ENCODE results near the gene SAE1. TPM values are rescaled to one million over a fixed set of nuclear protein-coding genes. Genes with fewer than 3 reads are reported as not detected.

SAE1 gene
- polyA plus RNA-seq, 3 donors, result 28.3 to 54.2 (median 46.5) TPM

- Histone ChIP-seq H3K4me2 (replicated peaks; ENCODE audit: extremely low read depth, low read length, poor library complexity, severe bottlenecking) (no peak overlapping the region), H3K9me3 (replicated peaks in 1 of 2; ENCODE audit: control insufficient read depth in 1 of 2, insufficient read depth in 1 of 2, low read length in 2 of 2) (no peaks in the 10 kb centered on the region), H3K4me3 (replicated peaks in 1 of 3; ENCODE audit: low read depth in 2 of 3, low read length in 3 of 3) (no peak overlapping the region), H3K27me3 (ENCODE audit: control insufficient read depth in 2 of 2, insufficient read depth in 2 of 2, low read length in 2 of 2) (no peaks in the 10 kb centered on the region), H3K4me1 (ENCODE audit: control insufficient read depth in 1 of 2, insufficient read depth in 2 of 2, low read length in 2 of 2) (no peaks in the 10 kb centered on the region), H4K20me1 (ENCODE audit: insufficient read depth, low read length) (peaks cover 6% of the 10 kb centered on the region), H3K36me3 (replicated peaks in 1 of 2; ENCODE audit: control insufficient read depth in 1 of 2, insufficient read depth in 2 of 2, low read length in 2 of 2) (peaks cover 44 to 51% of the 10 kb centered on the region in 2 donors), H3K9ac (ENCODE audit: insufficient read depth, low read length, poor library complexity, severe bottlenecking) (no peak overlapping the region), H2AFZ (ENCODE audit: insufficient read depth, low read depth, low read length, poor library complexity, severe bottlenecking) (no peak overlapping the region), H3K27ac (ENCODE audit: low read depth in 1 of 2, low read length in 2 of 2) (no peak overlapping the region), H3K79me2 (ENCODE audit: insufficient read depth, low read length) (peaks cover 72% of the 10 kb centered on the region)
- H3K36me3 Mint-ChIP-seq, result peaks cover 44 to 78% of the 10 kb centered on the region in 2 donors
- H3K4me3 Mint-ChIP-seq, result no peak overlapping the region
- H3K9me3 Mint-ChIP-seq, result peaks cover 0 to 2% (median 0%) of the 10 kb centered on the region in 7 donors
- DNase-seq, result no peak
- peaks cover 0 to 1% (median 0%) of the 10 kb centered on the region in 3 donors for H3K27me3 Mint-ChIP-seq (ENCODE audit: low read depth in 3 of 3)
- intact Hi-C loops (cut with micrococcal nuclease), result loop anchor here in 1 of 2 donors (10.0 kb wide), 1 partner anchor 63 kb away; no protein-coding TSS in a partner anchor
- H3K27ac Mint-ChIP-seq, result peak overlapping the region in 1 of 7 donors; percentile 82
- H3K4me1 Mint-ChIP-seq, result peaks cover 8% of the 10 kb centered on the region
- no peak for TF ChIP-seq CTCF (IDR thresholded peaks at IDR 0.05)
Observed at GRCh38 chr19:47141695-47142094, 11.1 kb downstream of the SAE1 start.

- Histone ChIP-seq H3K4me3 (replicated peaks in 1 of 3; ENCODE audit: low read depth in 2 of 3, low read length in 3 of 3) (no peak overlapping the region), H3K27me3 (ENCODE audit: control insufficient read depth in 2 of 2, insufficient read depth in 2 of 2, low read length in 2 of 2) (no peaks in the 10 kb centered on the region), H3K9me3 (replicated peaks in 1 of 2; ENCODE audit: control insufficient read depth in 1 of 2, insufficient read depth in 1 of 2, low read length in 2 of 2) (no peaks in the 10 kb centered on the region), H3K4me1 (ENCODE audit: control insufficient read depth in 1 of 2, insufficient read depth in 2 of 2, low read length in 2 of 2) (no peaks in the 10 kb centered on the region), H4K20me1 (ENCODE audit: insufficient read depth, low read length) (peaks cover 3% of the 10 kb centered on the region), H2AFZ (ENCODE audit: insufficient read depth, low read depth, low read length, poor library complexity, severe bottlenecking) (no peak overlapping the region), H3K36me3 (replicated peaks in 1 of 2; ENCODE audit: control insufficient read depth in 1 of 2, insufficient read depth in 2 of 2, low read length in 2 of 2) (peaks cover 48 to 53% of the 10 kb centered on the region in 2 donors), H3K4me2 (replicated peaks; ENCODE audit: extremely low read depth, low read length, poor library complexity, severe bottlenecking) (no peak overlapping the region), H3K79me2 (ENCODE audit: insufficient read depth, low read length) (peaks cover 64% of the 10 kb centered on the region), H3K27ac (ENCODE audit: low read depth in 1 of 2, low read length in 2 of 2) (no peak overlapping the region), H3K9ac (ENCODE audit: insufficient read depth, low read length, poor library complexity, severe bottlenecking) (no peak overlapping the region)
- intact Hi-C loops (cut with micrococcal nuclease), result loop anchor here in 1 of 2 donors (10.0 kb wide), 1 partner anchor 62 kb away; no protein-coding TSS in a partner anchor
- WGBS (ENCODE audit: insufficient coverage), result 100% methylated on average over 3 of the region's 5 CpGs
- Mint-ChIP-seq H3K4me3 (no peak overlapping the region), H3K36me3 (peaks cover 48 to 77% of the 10 kb centered on the region in 2 donors), H3K9me3 (peaks cover 0 to 2% (median 0%) of the 10 kb centered on the region in 7 donors), H3K27me3 (ENCODE audit: low read depth in 3 of 3) (peaks cover 0 to 1% (median 0%) of the 10 kb centered on the region in 3 donors), H3K4me1 (peaks cover 8% of the 10 kb centered on the region), H3K27ac (peak overlapping the region in 1 of 7 donors; percentile 55)
- no peak for DNase-seq
- TF ChIP-seq CTCF (IDR thresholded peaks at IDR 0.05), result no peak
Observed at GRCh38 chr19:47142779-47143178, 12.1 kb downstream of the SAE1 start.
